ENCODE data around the gene C6orf132.
"Not testable (repeated sequence)": the region's sequence is repeated elsewhere in the genome, so short reads cannot be mapped to it uniquely, and the experiment has no call there.

C6orf132 gene

DNA sequence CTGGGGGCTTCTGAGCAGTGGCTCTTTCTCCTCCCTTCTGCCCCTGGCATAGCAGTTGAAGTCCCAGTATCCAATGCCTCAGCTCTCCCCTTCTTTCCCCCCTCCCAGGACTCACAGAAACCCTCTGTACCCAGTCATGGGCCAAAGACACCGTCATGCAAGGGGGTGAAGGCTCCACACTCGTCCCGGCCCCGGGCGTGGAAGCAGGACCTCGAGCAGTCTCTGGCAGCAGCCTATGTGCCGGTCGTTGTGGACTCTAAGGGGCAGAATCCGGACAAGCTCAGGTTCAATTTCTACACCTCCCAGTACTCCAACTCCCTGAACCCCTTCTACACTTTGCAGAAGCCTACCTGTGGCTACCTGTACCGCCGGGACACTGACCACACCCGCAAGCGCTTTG, 20.4 kb upstream of the C6orf132 start:
- DNase-seq (ENCODE audit: low read depth), result no peak

DNA sequence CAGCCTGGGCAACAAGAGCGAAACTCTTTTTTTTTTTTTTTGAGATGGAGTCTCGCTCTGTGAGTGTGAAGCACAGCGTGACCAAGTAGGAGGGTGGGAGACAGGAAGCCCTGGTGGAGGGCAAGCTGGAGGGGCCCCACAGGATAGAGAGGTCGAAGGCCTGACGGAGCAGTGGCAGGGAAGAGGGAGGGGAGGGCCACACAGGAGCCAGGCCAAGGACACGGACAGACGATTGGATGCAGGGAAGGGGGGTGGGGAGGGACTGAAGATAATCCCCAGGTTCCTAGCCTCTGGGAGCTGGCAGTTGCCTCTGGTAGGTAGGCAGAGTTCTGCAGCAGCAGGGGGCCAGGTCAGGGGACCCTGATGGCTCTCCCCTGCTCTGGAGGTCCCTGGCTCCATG, 20.0 kb upstream of the C6orf132 start:
- no peak for DNase-seq (ENCODE audit: low read depth)

DNA sequence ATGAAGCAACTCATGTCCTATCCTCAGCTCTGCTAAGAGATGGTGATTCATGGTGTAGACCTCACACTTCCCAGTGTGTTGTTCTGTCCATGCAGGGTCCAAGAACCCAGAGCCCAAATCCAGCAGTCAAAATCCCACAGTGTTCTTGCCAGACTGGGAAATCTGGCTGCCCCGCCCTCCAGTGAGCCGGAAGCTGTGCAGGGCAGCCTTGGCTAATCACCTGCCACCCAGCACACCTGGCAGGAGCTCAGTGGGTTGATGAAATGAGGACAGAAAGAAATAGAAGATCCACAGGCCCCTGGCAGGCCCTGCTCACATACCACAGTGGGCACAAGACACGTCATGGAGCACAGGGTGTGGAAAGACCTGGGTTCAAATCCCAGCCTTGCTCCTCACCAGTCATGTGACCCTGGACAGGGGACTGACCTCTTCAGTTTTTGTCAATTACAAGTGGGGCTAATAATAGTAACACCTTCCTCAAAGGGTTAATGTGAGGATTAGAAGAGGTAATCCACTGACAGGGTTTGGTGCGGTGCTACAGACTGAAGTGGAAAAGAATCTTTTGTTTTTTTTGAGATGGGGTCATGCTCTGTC, 17.1 kb upstream of the C6orf132 start:
- DNase-seq (ENCODE audit: low read depth), result no peak

DNA sequence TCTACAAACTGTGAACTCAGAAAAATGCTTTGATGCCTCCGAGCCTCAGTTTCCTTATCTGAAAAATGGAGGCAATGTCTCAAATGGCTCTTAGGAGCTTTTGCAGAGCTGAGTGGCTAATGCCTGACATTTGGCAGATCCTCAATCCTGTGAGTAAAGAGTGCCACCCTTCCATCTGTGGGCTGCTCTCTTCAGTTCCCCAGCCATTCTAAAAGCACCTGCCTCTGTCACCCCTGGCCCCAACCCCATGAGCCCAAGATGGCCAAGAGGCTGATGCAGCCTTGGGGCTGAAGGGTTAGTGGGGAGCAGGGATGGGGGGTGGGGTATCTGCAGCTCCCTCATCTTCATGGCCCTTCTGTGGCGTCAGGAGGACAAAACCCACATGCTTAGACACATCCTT, 16.2 kb upstream of the C6orf132 start:
- DNase-seq (ENCODE audit: low read depth), result no peak

DNA sequence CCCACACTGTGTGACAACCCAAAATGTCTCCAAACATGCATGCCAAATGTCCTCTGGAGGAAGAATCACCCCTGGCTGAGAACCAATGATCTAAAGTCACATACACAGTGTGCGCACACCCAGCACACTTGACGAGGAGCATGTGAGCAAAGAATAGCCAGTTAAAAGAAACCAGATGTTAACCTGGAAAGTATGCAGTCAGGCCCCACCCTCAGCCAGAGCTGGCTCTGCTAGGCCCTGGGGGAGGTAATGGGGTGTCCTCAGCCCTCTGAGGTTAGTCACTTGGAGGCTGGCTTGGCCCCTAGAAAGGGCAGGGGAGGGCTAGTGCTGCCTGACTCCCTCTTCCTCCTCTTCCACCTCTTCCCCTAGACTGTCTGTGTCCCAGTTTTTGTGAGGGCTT, 15.6 kb upstream of the C6orf132 start:
- DNase-seq (ENCODE audit: low read depth), result no peak

DNA sequence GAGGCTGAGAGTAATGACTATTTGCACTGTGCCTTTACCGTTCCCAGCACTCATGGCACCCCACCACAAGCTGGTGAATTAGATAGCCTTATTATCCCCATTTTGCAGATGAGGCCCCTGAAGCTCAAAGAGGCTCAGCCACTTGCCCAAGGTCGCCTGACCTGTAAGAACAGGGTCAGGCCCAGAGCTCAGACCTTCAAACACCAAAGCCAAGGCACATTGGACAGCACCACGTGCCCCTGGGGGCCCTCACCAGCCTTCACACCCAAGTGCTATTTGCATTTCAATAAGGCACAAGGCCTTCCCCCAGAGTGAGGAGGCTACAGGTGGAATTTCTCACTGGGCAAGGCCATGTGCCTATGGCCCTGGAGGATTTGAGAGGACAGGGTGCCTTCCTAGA, 14.2 kb upstream of the C6orf132 start:
- DNase-seq (ENCODE audit: low read depth), result no peak

DNA sequence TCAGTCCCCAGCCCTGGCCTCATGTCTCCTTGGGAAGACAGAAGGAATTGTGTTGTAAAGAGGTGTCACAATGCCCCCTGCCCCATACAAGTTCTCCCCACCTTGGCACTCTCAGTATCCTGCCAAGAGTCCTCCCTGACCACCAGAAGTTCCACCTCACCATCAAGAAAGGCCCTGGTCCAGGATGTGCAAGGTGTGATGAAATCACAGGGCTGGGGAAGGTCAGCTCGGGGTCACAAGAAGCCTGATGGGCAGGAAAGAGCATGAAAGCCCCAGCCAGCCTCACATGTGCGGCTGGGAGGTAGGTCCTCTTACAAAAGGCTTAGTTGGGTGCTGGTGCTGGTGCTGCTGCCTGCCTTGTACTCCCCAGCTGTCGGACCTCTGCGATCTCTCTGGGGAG, 12.9 kb upstream of the C6orf132 start:
- no peak for DNase-seq (ENCODE audit: low read depth)

DNA sequence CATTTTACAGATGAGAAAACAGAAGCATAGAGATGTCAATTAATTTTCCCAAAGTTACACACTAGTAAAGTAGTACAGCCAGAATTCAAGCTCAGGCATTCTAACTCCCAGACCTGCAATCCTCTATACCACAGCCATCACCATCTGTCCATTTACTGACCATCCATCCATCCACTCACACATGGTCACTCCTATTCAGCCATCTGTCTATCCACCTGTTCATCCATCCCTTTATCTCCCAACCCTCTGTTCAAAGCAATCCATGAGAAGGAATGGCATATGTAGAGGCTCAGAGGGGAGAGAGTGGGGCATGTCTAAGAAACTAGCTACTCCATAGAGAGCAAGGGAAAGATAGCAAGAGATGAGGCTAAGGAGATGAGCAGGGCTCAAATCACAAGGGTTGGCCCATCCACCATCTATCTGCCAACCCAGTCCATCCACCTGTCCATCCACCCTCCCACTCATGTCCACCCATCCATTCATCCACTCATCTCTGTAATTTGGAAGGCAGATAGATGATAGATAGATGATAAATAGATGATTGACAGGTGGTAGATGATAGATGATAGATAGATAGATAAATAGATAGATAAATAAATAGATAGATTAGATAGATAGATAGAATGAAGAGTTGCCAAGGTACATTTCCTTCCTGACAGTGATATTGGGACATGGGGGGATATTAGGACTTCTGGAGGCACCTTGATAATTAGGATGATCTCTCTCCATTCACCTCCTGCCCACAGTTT, 12.2 kb upstream of the C6orf132 start:
- no peak for DNase-seq (ENCODE audit: low read depth)

DNA sequence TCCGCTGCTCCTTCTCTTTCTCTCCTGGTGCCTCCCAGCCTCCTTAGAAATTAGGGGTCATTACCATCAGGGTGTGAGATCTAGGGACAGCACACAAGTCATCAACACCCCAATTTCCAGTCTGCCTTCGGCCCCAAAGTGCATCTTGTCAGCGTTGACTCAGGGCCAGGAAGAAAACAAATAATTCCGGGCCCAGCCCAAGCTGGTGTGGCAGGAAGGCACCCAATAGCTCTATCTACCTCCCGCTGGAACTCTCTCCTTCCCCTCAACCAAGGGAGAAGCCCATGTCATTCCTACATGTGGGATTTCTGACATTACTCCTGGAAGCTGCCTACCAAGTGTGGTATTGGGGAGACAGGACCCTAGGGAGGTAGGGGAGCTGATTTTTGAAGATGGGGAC, 11.5 kb upstream of the C6orf132 start:
- no peak for DNase-seq (ENCODE audit: low read depth)

DNA sequence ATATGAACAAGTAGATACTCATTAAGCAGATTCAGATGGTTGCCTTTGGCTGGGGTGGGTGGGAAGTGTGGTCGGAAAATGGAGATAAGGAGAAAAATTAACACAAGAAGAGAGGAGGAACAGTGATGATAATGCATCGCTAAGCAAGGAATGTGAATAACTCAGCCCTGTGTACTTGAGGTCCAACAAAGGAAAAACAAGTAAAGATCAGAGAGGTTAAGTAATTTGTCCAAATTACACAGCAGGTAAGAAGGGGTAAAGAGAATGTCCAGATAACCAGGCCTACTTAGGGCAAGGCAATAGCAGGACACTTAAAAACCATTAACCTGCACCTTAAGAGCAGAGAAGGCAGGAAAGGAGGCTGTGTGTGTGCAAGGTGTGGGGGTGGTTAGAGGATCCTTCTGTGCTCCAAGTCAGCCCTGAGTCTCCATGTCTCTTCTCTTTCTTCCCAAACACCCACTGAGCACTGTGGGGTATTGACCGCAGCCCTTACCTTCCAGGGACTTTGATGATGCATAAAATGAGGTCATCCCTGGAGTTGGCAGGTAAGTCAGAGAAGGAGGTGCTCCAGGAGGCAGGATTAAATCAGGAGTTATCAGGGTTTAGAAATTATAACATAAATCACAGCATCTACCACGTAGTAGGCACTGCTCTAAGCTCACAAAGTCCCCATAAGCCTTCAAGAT, 10.3 kb upstream of the C6orf132 start:
- not testable (repeated sequence) for DNase-seq (ENCODE audit: low read depth)

DNA sequence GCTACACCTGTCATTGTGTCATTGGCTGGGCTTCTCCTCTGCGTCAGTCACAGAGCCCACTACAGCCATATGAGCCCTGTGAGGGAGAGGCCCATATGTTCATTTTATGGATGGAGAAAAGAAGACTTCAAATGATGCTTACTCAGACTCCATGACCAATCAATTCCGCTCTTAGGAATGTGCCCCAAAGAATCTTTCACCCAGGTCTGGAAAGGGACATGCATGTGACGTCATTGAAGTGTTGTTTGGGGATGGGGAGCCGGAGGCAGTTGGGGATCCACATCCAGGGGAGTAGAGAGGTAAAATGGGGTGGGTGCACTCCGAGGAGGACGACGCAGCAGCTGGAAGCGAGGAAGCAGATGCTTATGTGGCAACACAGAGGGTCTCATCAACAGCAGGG, 9.6 kb upstream of the C6orf132 start:
- no peak for DNase-seq (ENCODE audit: low read depth)

DNA sequence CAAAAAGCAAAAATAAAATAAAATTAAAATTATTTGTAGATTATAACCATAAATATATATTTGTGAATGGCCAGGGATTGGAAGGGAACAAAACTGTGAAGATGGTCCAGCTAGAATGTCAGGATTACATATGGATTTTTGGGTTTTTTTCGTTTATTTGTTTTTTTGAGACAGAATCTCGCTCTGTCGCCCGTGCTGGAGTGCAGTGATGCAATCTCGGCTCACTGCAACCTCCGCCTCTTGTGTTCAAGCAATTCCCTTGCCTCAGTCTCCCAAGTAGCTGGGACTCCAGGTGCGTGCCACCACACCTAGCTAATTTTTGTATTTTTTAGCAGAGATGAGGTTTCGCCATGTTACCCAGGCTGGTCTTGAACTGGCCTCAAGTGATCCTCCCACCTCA, 7.8 kb upstream of the C6orf132 start:
- no peak for DNase-seq (ENCODE audit: low read depth)

DNA sequence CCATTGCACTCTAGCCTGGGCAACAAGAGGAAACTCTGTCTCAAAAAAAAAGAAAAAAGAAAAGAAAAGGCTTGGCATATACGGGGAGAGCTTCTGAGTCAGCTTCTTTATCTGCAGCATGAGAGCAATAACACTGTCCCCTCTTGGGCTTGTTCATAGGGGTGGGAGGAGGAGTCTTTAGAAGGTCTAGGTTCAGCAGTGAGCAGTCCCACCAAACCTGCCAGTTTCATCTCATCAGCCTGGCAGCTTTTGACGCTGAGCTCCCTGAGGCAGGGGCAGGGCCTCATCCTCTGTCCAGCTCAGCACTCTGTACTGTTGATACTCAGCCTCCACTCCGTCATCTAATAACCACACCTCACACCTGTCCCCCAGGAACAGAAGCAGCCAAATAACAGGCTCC, 5.6 kb upstream of the C6orf132 start:
- no peak for DNase-seq (ENCODE audit: low read depth)

DNA sequence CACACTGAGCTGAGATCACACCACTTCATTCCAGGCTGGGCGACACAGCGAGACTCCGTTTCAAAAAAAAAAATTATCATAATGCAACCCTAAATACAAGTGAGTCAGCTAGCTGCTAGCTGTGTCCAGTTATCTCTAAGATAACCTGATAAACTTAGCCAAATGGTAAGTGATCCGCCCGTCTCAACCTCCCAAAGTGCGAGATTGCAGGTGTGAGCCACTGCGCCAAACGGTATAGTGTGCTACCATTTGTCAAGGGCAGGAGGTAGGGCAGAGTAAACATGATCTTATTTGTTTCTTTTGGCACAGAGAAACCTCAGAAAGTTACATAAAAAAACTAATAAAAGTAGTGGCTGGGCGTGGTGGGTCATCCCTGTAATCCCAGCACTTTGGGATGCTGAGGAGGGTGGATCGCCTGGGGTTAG, 4.7 kb upstream of the C6orf132 start:
- no peak for DNase-seq (ENCODE audit: low read depth)

DNA sequence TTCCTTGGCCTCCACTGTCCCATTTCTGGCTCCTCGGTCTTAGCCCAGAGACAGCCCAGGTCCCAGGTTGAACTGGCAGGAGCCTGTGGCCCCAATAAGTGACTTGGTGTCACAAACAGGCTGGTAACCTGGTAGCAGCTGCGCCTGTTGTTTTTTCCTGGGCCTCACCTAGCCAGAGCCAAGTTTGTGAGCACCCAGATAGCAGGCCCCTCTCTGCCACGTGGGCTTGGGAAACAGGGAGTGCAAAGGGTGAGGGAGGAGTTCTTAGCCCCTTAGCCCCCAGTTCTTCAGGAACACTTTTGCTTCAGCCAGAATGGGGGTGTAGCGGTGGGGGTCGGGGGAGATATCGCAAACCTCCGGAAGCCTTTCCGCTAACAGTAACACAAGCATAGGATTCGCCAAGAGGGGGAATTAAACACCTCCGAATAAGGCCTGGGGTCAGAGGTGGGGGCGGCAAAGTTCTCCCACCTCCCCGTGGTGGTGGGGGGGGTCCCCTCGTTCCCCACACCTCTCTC, 760 bp downstream of the C6orf132 start:
- DNase-seq (ENCODE audit: low read depth), result no peak

DNA sequence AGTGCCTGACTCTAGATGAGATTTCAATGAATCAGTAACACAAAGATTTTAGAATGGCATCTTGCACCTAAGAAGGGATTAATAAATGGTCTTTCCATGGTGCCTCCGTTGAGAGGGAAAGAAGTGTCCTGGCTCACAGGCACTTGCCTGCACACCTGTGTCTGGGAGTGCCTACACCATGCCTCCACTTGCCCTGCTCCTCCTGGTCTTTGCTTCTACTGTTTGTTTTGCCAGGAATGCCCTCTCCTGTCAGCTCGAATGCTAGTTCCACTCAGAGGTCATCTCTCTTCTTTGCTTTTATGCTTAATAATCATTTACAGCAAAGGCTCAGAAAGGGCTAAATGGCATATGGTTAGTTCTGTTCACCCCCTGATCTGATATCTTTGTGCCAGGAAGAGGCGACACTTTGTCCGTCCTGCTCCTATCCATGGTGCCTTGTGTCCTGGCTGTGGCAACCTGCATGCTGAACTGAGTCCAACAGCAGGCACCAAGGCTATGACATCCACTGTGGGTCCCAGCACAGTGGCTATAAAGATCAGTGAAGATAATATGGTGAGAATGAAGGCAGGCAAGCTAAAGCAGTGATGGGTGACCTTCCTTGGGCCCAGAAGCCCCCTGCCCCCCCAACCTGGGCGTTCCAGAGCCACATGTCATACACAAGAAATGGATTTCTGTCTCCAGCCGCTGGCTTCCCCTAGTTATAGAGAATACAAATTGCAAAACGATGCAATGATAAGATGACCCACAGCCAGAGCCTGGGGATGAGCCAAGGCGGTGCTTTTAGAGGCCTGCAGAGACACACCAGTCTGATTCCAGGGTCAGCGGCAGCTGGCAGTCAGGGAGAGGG, 1.4 kb downstream of the C6orf132 start:
- DNase-seq (ENCODE audit: low read depth), result no peak

DNA sequence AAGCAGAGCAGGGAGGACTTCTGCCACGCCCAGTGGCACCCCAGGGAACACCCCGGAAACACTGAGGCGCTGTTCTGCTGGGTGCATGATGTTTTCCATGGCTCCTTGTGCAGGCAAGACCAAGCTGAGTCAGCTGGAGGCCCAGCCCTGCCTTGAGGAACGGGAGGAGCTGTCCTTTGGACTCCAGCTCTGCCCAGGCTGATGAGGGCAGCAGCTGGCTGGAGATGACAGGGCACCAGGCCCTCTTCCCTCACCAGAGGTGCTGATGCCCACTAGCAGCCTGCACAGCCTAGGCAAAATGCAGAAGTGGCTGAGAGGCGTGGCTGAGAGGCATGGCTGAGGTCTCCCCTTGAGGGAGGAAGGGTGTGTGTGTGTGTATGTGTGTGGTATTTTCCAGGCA, 2.4 kb downstream of the C6orf132 start:
- no peak for DNase-seq (ENCODE audit: low read depth)

DNA sequence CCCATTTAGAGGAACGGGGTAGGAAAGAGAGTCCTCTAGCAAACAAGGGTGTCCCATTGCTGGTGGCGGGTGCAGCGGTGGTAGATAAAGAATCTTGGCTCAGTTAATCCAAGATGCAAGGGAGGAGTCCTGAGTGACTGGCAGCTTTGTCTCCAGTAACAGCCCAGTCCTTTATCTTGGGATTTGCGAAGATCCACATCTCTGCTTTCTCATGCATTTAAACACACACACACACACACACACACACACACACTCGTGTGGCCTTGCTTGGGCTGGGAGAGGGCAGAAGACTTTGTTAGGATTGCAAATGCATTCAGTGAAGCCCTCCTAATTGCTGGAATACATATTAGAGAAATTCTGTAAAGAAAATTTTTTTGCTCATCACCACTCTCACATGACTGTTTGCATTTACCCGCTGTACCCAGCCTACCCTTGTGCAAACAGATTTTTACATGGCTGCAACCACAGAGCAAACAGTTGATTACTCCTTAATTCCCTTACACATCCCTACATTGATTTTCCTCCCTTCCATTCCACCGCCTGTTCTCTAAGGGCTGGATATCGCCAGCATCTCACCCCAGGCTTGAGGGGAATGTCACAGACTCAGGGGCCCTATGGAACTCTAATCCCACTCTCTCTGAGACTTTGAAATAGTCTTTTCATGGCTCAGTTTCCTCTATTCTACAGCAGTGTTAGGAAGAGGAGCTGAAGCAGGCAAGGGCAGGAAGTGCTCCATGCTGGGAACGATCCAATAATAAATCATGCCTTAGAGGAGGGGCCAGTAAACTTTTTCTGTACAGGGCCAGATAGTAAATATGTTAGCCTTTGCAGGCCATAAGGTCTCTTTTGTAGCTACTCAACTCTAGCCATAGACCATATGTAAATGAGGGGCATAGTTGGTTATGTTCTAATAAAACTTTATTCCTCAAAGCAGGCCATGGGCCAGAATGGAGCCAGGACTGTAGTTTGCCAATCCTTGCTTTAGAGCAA, 3.5 kb downstream of the C6orf132 start:
- no peak for DNase-seq (ENCODE audit: low read depth)

DNA sequence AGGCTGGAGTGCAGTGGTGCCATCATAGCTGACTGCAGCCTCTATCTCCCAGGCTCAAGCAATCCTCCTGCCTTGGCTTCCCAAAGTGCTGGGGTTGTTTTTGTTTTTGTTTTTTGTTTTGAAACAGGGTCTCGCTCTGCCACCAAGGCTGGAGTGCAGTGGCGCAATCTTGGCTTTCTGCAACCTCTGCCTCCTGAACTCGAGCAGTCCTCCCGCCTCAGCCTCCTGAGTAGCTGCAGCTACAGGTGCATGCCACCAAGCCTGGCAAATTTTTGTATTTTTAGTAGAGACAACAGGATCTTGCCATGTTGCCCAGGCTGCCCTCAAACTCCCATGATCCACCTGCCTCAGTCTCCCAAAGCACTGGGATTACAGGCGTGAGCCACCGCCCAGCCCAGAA, 4.2 kb downstream of the C6orf132 start:
- DNase-seq (ENCODE audit: low read depth), result no peak

DNA sequence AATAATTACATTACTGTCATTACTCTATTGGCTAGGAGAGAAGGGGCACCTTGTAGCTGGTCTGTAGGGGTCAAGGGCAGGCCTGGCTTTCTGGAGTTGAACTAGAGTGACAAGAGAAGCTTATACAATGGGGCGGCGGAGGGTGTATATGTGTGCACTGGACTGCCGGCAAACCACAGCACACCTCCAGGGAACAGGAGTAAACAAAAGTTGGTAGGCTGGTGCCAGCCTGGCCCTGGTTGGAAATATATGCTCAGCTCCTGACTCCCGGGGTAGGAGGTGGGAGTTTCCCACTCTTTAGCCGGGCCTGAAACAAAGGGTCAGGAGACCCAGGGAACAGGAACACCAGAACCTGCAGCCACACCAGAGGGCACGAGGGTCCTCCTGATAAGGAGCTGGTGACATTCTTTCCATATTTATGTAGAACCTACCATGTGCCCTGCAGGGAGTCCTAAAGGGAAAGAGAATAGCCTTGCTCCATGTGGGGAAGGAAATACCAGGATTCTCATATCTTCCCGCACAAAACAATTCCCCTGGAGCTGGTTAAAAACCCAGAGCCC, 5.1 kb downstream of the C6orf132 start:
- no peak for DNase-seq (ENCODE audit: low read depth)
